Measurements from ENCODE around the gene GDPD5.

Gene GDPD5

DNA sequence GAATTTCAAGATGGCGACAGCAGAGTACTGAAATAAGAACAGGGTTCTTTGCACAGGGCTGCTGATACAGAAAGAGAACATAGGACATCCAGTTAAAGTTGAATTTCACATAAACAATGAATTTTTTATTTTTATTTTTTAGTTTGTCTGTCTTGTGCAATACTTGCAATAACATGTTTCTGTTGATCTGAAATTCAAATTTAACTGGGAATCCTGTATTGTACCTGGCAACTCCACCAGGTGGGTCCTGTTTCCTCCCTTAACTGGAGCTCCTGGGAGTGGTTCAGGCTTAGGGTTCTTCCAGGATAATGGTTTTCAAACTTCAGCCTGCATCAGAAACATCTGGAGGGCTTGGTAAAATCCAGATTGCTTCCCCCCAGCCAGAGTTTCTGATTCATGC lies 21.4 kb upstream of the GDPD5 start:
- TF ChIP-seq, protein P1, sequence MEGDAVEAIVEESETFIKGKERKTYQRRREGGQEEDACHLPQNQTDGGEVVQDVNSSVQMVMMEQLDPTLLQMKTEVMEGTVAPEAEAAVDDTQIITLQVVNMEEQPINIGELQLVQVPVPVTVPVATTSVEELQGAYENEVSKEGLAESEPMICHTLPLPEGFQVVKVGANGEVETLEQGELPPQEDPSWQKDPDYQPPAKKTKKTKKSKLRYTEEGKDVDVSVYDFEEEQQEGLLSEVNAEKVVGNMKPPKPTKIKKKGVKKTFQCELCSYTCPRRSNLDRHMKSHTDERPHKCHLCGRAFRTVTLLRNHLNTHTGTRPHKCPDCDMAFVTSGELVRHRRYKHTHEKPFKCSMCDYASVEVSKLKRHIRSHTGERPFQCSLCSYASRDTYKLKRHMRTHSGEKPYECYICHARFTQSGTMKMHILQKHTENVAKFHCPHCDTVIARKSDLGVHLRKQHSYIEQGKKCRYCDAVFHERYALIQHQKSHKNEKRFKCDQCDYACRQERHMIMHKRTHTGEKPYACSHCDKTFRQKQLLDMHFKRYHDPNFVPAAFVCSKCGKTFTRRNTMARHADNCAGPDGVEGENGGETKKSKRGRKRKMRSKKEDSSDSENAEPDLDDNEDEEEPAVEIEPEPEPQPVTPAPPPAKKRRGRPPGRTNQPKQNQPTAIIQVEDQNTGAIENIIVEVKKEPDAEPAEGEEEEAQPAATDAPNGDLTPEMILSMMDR (IDR thresholded peaks at IDR 0.05) = no peak

DNA sequence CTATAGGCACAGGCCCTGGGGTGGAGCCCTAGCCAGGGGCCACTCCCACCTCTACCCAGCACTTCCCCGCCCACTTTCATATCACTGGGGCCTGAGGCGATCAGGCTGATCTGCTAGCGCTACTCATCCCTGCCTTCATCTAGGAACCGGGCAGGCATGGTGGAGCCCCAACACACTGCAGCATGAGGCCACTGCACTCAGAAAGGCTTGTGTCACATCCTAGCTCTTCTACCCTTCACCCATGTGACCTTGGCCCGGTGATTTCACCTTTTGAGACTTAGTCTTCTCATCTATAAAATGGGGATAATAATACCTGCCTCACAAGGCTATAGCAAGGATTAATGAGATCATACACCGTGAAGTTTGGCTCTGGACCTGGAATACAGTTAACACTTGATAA lies 18.1 kb upstream of the GDPD5 start:
- TF ChIP-seq, protein P1 (IDR thresholded peaks at IDR 0.05) = no peak

DNA sequence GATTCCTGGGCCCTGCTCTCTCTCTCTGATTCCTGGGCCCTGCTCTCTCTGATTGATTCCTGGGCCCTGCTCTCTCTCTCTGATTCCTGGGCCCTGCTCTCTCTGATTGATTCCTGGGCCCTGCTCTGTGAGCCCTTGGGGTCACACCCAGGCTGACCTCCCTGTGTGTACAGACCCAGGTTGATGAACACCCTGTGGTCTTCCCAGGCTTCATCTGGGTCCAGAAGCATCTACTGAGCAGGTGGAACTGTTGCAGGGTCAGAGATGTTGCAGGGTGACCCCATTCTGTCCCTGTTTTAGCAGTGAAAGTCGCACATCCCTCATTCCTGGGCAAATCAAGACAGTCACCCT lies 16.3 kb upstream of the GDPD5 start:
- TF ChIP-seq, protein P1 (IDR thresholded peaks at IDR 0.05) = no peak

DNA sequence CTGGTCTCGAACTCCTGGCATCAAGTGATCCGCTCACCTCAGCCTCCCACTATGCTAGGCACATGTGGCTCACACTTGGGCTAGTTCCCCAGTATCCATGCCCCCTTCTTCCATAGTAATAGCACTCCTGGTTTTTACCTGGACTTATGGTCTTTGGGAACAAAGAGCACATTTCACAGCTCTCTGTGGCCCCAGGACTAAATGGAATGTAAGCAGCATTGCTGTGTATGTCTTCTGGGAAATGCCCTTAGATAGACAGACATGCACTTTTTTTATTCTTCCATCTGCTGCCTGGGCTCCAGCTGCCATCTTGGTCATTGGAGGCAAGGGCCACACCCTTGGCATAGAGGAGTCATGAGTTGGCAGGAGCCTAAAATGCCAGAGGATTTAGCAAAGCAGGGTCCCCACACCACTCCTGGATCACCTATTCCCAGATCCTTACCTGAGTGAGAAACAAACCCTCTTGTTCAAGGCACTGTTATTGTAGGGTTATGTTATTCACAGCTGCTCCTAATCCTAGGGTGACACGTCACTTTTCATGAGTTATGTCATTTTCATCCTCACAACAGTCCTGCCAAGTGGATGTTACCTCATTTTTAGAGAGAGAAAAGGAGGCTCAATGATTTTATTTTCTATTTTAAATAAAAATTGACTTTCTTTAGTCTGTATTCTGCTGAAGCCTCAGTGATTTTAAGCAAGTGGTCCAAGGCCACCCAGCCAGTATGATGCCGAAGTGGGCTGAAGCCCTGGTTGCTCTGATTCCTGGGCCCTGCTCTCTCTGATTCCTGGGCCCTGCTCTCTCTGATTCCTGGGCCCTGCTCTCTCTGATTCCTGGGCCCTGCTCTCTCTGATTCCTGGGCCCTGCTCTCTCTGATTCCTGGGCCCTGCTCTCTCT lies 15.7 kb upstream of the GDPD5 start:
- TF ChIP-seq, protein P1 (IDR thresholded peaks at IDR 0.05) = no peak

DNA sequence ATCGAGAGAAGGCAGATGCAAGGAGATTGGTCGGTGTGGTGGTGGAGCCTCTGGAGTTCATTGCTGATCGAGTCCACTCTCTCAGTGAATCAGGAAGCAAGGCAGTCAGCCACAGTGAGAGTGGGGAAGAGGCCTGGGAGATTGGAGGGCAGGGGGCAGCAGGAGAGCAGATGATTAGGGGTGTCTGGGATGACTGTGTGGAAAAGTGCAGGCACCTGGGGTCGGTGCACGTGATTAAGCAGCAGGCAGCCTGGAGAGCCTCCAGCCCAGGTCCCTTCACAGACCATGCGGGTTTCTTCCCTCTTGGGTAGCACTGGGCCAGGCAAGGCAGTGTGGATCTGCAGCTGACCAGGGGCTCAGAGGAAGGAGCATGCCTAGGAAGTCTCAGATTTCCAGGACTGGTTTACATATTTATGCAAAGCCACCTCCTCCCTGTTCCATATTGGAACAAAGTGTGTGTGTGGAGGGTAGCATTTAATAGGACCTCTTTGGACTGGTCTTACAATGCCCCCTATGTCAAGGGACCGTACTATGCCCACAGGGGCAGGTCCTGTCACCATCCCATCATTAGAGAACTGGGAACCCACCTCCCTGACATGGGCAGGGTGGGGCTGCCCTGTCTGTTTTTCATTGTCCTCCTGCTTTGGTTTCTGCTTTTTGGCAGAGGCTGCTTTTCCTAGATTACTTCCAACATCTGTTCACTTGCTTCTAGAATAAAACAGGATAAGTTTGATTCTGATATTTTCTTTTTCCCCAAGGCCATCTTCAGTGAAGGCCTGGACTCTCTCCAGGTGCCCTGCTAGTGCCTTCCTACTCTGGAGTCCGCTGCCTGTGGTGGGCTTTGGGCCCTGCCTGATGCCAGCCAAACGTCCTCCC lies 14.0 kb upstream of the GDPD5 start:
- TF ChIP-seq, protein P1 (IDR thresholded peaks at IDR 0.05) = no peak

DNA sequence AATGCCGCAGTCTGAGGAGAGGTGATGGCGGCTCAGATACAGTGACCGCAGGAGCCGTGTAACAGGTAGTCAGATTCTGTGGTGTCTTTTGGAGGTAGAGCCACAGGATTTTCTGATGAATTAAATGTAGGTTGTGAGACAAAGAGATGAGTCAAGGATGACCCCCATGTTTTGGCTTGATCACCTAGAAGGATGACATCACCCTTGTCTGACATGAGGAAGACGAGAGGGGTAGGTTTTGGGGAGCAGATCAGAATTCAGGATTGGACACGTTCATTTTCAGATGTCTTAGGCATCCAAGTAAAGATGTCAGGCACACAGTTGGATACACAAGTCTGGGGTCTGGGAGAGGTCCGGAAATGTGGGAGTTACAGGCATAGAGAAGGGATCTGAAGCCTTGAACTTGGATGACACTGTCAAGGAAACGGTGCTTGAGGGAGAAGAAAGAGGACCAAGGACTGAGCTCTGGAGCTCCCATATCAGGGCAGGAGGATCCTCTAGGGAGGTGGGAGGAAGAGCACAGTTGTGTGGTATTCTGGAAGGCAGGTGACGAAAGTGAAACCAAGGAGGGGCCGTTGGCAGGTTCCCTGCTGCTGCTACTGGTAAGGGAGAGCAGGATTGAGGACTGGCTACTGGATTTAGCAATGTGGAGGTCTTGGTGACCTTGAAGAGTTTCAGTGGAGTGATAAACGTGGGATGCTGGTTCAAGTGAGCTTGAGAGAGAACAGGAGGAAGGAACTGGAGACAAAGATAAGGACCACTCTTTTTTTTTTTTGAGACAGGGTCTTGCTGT lies 12.6 kb upstream of the GDPD5 start:
- TF ChIP-seq, protein P1 (IDR thresholded peaks at IDR 0.05) = no peak

DNA sequence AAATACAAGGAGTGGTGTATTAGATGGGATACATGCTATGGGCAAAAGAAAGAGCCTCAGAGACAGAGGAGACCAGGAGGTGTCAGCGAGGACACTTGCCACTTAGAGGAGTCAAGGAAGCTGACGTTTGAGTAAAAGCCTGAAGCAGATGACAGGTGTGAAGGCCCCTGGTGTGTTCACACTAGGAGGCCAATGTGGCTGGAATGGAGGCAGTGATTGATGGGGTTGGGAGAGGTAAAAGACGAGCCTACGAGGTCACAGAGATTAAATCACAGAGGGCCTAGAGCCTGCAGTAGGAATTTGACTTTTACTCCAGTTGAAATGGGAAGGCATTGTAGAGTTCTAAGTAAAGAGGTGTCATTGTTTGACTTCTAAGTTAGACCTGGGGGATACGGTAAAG lies 12.0 kb upstream of the GDPD5 start:
- TF ChIP-seq, protein P1 (IDR thresholded peaks at IDR 0.05) = no peak
